ENCODE data around the gene IPO5.
A peak's percentile ranks its signal among the peaks of the same experiment; 100 is the strongest.
"Not testable (repeated sequence)": the region's sequence is repeated elsewhere in the genome, so short reads cannot be mapped to it uniquely, and the experiment has no call there.

The IPO5 gene

DNA sequence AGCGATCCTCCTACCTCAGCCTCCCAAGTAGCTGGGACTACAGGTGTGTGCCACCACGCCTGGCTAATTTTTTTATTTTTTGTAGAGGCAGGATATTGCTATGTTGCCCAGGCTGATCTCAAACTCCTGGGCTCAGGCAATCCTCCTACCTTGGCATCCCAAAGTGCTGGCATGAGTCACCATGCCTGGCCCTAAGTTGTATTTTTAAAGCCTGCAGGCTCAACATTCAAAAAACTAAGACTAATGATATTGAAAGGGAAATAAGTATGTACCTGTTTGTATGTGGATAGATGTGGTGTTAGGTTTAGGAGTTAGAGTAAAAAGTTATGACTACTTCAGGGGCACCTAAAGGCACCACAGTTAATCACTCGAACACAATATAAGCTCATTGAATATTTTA, 5.4 kb upstream of the IPO5 start:
- no peak for DNase-seq (ENCODE audit: low read depth)
- TF ChIP-seq, protein P1, sequence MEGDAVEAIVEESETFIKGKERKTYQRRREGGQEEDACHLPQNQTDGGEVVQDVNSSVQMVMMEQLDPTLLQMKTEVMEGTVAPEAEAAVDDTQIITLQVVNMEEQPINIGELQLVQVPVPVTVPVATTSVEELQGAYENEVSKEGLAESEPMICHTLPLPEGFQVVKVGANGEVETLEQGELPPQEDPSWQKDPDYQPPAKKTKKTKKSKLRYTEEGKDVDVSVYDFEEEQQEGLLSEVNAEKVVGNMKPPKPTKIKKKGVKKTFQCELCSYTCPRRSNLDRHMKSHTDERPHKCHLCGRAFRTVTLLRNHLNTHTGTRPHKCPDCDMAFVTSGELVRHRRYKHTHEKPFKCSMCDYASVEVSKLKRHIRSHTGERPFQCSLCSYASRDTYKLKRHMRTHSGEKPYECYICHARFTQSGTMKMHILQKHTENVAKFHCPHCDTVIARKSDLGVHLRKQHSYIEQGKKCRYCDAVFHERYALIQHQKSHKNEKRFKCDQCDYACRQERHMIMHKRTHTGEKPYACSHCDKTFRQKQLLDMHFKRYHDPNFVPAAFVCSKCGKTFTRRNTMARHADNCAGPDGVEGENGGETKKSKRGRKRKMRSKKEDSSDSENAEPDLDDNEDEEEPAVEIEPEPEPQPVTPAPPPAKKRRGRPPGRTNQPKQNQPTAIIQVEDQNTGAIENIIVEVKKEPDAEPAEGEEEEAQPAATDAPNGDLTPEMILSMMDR (conservative IDR thresholded peaks at IDR 0.05; ENCODE audit: low read depth, low read length): no peak

DNA sequence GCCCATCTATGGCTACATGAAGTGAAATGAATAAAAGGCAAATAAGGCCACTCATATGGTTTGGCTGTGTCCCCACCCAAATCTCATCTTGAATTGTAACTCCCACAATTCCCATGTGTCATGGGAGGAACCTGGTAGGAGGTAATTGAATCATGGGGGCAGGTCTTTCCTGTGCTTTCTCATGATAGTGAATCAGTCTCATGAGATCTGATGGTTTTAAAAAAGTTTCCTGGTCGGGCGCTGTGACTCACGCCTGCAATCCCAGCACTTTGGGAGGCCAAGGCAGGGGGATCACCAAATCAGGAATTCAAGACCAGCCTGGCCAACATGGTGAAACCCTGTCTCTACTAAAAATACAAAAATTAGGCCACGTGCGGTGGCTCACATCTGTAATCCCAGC, 4.2 kb upstream of the IPO5 start:
- DNase-seq (ENCODE audit: low read depth); H3K4me3 ChIP-seq (ENCODE audit: low read length): not testable (repeated sequence)

More for the DNA sequence above, 5.4 kb upstream of the IPO5 start:
- no peak overlapping the region for H3K4me3 ChIP-seq (ENCODE audit: low read length)

DNA sequence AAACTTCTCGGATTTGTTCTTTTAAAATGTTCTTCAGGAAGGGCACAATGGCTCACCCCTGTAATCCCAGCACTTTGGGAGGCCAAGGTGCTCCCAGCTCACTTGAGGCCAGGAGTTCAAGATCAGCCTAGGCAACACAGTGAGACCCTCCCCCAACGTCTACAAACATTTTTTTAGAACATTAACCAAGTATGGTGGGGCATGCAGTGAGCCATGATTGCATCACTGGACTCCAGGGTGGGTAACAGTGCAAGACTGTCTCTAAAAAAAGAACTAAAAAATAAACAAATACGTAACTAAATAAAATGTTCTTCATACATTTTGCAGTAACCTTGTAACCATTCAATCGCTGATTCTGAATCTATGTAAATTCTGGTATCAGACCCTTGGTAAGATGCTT, 2.1 kb upstream of the IPO5 start:
- TF ChIP-seq, protein P1 (conservative IDR thresholded peaks at IDR 0.05; ENCODE audit: low read depth, low read length): no peak
- H3K4me3 ChIP-seq (ENCODE audit: low read length): no peak overlapping the region
- no peak for DNase-seq (ENCODE audit: low read depth)

DNA sequence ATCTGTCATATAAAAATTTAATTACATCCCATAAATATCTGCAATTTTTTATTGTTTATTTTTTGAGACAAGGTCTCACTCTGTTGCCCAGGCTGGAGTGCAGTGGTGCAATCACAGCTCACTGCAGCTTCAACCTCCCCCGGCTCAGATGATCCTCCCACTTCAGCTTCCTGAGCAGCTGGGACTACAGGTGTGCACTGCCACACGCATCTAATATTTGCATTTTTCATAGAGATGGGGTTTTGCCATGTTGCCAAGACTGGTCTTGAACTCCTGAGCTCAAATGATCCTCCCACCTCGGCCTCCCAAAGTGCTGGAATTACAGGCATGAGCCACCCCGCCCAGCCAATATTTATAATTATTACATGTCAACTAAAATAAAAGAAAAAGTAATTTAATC, 644 bp upstream of the IPO5 start:
- not testable (repeated sequence) for DNase-seq (ENCODE audit: low read depth); H3K4me3 ChIP-seq (ENCODE audit: low read length)

DNA sequence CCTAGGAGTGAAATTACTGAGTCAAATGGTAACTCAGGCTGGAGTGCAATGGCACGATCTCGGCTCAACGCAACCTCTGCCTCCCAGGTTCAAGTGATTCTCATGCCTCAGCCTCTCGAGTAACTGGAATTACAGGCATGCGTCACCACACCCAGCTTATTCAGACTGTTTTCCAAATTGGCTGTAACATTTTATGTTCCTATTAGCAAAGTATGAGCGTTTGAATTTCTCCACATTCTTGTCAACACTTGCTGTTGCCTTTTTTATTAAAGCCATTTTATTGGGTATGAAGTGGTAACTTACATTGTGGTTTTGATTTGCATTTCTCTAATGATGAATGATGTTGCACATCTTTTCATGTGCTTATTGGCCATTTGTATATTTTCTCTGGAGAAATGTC, 7.9 kb downstream of the IPO5 start:
- no peak overlapping the region for H3K4me3 ChIP-seq (ENCODE audit: low read length)
- no peak for DNase-seq (ENCODE audit: low read depth)
- TF ChIP-seq, protein P1 (conservative IDR thresholded peaks at IDR 0.05; ENCODE audit: low read depth, low read length): no peak

DNA sequence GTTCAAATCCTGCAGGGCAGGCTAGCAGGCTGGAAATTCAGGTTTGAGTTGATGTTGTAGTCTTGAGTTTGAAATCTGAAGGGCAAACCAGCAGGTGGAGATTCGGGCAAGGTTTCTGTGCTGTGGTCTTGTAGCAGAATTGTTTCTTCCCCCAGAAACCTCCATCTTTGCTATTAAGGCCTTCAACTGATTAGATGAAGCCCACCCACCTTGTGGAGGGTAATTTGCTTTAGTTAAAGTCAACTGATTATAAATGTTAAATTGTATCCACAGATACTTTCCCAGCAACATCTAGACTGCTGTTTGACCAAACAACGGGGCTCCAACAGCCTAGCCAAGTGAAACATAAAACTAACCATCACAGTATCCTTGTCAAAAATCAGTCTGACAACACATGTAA, 9.4 kb downstream of the IPO5 start:
- no peak overlapping the region for H3K4me3 ChIP-seq (ENCODE audit: low read length)
- no peak for DNase-seq (ENCODE audit: low read depth)
- TF ChIP-seq, protein P1 (conservative IDR thresholded peaks at IDR 0.05; ENCODE audit: low read depth, low read length): no peak

DNA sequence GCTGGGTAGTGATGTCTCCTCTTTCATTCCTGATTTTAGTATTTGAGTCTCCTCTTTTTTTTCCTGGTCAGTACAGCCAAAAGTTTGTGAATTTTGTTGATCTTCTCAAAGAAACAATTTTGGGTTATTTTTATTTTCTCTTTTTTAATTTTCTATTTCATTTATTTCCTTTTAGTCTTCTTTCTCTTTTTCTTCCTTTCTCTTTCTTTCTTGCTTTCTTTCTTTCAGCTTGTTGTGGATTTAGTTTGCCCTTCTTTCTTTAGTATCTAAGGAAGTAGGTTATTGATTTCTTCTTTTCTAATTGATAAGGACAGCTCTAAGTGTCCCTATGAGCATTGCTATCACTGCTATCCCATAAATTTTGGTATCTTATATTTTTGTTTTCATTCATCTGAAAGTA, 13.8 kb downstream of the IPO5 start:
- TF ChIP-seq, protein P1 (conservative IDR thresholded peaks at IDR 0.05; ENCODE audit: low read depth, low read length): no peak
- no peak for DNase-seq (ENCODE audit: low read depth)
- no peak overlapping the region for H3K4me3 ChIP-seq (ENCODE audit: low read length)

DNA sequence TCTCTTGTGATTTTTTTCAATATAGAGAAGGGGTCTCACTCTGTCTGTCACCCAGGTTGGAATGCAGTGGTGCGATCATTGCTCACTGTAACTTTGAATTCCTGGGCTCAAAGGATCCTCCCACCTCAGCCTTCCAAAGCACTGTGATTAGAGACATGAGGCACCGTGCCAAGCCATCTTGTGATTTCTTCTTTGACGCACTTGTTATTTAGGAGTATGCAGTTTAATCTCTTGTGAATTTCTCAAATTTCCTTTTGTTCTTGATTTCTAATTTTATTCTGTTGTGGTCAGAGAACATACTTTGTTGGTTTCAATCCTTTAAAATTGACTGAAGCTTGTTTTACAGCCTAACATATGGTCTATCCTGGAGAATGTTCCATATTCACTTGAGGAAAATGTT, 14.5 kb downstream of the IPO5 start:
- H3K4me3 ChIP-seq (ENCODE audit: low read length): no peak overlapping the region
- peak; percentile 98 for DNase-seq (ENCODE audit: low read depth)
- TF ChIP-seq, protein P1 (conservative IDR thresholded peaks at IDR 0.05; ENCODE audit: low read depth, low read length): no peak
